Activated CD8-positive, alpha-beta memory T cell treated with anti-CD3 and anti-CD28 coated beads for 24 hours (primary cell): ENCODE measurements around the gene HIRIP3.

Experiments
- DNase-seq: peaks from one replicate; pipeline ENCODE4 v3.0.0-alpha.2; 2020

Gene HIRIP3

GRCh38 chr16:29995911-29996765 lies 721 bp upstream of the HIRIP3 start, which contains the start of gene INO80E:
Gene INO80E (plus strand): TSS chr16:29996241. CDS start chr16:29996311, 70 bp downstream.
- DNase-seq = peak; percentile 99

DNA sequence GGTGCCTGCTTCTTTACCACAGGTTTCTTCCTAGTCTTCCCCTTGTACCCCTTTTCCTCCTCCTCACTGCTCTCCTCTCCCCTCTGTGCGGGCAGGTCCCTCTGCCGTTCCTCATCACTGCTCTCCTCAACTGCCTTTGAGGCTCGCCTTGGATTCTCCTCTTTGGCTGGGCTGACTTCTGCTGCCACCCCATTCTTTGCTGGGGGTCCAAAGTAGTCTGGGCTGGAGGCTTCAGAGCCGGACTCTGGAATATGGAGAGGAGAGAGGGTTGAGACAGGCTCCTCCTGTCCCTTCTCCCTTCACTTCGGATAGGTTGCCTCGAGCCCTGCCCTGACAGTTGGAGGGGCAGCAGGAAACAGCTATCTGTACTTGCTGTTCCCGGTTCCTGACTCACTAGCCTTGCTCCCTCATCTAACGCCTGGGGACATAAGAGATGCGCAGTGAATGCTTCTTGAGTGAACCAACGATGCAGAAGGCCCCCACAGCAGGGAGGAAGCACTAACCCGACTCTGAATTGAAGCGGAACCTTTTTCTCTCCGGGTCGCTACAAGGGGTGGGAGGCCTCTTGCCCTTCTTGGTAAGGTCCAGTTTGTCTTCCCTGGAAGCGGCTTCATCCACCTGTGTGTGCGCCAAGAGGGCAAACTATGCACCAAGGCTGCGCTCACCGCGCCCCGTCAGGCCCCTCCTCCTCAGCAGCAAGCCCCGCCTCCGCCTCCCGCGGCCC lies 655 bp downstream of the HIRIP3 start:
- DNase-seq = no peak

- DNase-seq = no peak
These were observed 1.4 kb downstream of the HIRIP3 start for GRCh38 chr16:29993903-29994599.

GRCh38 chr16:29993191-29993902 lies 2.1 kb downstream of the HIRIP3 start:
- no peak for DNase-seq

DNA sequence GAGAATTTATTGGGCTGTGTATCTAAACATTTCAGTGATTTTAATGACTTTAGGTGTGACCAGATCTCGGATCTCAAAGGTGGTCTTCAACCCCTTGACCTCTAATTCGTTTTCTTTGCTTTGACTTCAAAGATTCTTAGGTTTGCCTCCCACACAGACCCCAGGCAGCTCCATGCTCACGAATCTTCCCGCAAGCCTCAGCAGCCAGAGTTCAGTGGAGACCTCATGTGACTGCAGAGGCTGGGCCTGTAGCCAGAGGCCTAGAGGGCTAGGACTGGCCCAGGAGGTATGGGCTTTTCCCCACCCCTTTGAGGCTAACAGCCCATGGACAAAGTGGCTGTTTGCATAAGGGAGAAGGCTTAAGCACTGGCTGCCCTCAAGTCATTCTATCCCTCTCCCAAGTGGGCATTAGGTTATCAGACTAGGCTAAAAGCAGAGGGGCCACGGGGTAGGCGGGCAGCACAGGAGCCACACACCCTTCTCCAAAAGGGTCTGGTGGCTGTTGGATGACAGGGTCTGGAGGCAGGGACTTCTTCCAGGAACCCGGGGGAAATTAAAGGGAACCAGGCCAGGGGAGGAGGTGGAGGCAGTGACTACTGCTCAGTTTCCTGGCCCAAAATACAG lies 3.0 kb downstream of the HIRIP3 start:
- DNase-seq = no peak

DNA sequence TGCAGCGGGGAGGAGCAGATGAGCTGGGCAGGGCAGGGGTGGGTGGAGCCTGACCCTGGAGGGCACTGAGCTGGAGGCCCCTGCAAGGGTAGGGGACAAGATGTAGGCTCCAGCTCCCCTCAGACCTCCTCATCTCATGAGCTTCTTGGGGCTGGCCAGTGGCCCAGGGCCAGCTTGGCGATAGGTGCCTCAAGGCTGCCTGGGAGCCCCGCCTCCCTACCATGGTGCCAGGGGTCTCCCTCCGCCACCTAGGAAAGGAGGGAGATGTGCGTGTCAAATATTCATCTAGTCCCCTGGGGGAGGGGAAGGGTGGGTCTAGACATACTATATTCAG lies 3.9 kb downstream of the HIRIP3 start:
- peak; percentile 55 for DNase-seq

DNA sequence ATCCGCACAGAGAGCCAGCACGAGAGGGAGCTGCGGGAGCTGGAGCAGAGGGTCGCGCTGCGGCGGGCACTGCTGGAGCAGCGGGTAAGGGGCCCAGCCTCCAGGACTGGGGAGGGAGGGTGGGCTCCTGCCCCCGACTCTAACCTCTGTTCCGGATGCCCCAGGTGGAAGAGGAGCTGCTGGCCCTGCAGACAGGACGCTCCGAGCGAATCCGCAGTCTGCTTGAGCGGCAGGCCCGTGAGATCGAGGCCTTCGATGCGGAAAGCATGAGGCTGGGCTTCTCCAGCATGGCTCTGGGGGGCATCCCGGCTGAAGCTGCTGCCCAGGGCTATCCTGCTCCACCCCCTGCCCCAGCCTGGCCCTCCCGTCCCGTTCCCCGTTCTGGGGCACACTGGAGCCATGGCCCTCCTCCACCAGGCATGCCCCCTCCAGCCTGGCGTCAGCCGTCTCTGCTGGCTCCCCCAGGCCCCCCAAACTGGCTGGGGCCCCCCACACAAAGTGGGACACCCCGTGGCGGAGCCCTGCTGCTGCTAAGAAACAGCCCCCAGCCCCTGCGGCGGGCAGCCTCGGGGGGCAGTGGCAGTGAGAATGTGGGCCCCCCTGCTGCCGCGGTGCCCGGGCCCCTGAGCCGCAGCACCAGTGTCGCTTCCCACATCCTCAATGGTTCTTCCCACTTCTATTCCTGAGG lies 4.4 kb downstream of the HIRIP3 start:
- DNase-seq = peak; percentile 52

GRCh38 chr16:29990034-29990433 lies 5.4 kb downstream of the HIRIP3 start:
- no peak for DNase-seq

DNA sequence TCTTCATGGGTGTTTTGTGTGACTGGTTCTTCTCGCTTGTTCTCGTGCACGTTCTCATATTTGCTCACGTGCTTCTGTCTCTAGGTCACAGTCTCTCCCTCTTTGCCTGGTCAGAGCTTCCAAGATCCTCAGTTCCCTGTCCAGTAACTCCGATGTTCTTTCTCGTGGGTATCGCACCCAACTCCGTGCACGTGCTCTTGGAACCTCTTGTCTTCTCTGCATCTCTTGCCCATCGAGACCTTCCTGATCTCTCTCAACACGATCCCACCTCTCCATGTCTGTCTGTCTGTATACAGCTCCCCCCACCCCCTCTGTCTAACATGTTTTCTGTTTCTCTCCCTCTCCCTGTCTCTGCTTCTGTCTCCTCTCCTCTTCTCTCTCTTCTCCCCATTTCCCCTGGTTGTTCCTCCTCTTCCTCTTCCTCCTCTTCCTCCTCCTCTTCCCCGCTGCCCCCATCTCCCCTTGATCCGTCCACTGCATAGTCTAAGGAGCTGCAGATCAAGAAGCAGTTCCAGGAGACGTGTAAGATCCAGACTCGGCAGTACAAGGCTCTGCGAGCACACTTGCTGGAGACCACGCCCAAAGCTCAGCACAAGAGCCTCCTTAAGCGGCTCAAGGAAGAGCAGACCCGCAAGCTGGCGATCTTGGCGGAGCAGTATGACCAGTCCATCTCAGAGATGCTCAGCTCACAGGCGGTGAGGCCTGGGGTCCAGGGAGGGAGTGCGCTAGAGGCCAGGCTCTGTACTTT lies 6.1 kb downstream of the HIRIP3 start:
- no peak for DNase-seq

DNA sequence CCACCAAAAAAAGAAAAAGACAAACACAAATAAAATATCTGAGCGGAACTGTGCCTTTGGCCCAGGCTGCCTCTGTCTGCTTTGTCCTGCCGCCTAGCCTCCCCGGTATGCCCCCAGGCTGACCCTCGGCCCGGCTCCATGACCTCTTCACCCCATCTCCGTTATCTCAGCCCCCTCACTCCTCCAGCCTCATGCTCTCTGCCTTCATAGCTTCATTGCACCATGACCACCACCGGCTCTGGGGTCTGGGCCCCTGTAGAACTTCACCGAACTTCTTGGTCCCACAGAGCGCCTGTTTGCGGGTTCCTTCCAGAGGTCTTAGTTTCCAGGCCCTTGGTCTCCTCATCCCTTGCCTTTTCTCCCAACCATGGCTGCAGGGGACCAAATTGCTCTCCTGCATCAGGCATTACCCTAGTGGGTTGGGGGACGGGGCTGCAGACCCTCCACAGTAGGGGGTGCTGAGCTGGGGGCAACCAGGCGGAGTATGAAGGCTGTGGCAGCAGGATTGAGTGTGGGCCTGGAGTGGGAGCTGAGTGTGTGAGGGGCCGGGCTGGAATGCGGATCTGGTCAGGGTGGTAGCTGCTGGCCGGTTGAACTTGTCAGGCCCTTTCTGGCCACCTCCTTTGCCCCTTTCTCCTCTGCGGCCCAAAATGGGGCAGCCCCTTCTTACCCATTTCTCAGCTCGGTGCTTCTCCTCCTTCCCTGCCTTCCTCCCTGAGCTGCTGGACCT lies 6.9 kb downstream of the HIRIP3 start:
- no peak for DNase-seq

GRCh38 chr16:29987371-29988085 lies 7.9 kb downstream of the HIRIP3 start:
- DNase-seq = no peak

- no peak for DNase-seq
These were observed 8.5 kb downstream of the HIRIP3 start for GRCh38 chr16:29986931-29987330.

- DNase-seq = no peak
These were observed 9.2 kb downstream of the HIRIP3 start for GRCh38 chr16:29986231-29986630.

DNA sequence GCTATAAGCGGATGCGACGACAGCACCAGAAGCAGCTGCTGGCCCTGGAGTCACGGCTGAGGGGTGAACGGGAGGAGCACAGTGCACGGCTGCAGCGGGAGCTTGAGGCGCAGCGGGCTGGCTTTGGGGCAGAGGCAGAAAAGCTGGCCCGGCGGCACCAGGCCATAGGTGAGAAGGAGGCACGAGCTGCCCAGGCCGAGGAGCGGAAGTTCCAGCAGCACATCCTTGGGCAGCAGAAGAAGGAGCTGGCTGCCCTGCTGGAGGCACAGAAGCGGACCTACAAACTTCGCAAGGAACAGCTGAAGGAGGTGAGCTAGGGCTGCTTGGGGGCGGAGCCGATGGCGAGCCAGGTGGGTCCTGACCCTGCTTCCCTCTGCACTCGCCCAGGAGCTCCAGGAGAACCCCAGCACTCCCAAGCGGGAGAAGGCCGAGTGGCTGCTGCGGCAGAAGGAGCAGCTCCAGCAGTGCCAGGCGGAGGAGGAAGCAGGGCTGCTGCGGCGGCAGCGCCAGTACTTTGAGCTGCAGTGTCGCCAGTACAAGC lies 10.1 kb downstream of the HIRIP3 start:
- DNase-seq = no peak

DNA sequence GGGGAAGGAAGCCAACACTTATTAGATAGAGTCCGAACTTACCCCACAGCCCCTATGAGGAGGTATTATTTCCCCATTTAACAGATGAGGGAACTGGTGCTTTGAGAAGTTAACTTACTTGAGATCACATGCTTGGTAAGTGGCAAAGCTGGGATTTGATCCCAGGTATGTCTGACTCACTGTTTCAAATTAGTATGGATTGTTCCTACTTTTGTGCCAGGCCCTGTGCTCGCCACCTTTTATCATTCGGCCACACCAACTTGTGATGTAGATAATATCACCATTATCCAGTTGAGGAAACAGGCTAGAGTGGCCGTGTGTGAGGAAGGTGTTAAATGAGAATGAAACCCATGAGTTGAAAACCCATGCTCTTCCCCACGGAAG lies 10.7 kb downstream of the HIRIP3 start:
- no peak for DNase-seq

GRCh38 chr16:29984137-29984763 lies 11.2 kb downstream of the HIRIP3 start:
- no peak for DNase-seq

GRCh38 chr16:29983420-29984136 lies 11.8 kb downstream of the HIRIP3 start:
- no peak for DNase-seq
